ENCODE results near the gene TIMP2.
"Not testable (repeated sequence)": the region's sequence is repeated elsewhere in the genome, so short reads cannot be mapped to it uniquely, and the experiment has no call there.

The TIMP2 gene

GRCh38 chr17:78925234-78925633 lies at the start of gene TIMP2:
Gene TIMP2, minus strand, starts transcription at chr17:78925387. Its CDS starts 299 bp downstream, at chr17:78925088.
- peak; percentile 46 for DNase-seq (ENCODE audit: low read depth)

- no peak for DNase-seq (ENCODE audit: low read depth)
Measured at GRCh38 chr17:78973792-78974520, 48.8 kb upstream of the TIMP2 start.

- no peak for DNase-seq (ENCODE audit: low read depth)
Measured at GRCh38 chr17:78973196-78973595, 48.0 kb upstream of the TIMP2 start.

GRCh38 chr17:78972507-78973105 lies 47.4 kb upstream of the TIMP2 start:
- DNase-seq (ENCODE audit: low read depth) = no peak

GRCh38 chr17:78971756-78972506 lies 46.7 kb upstream of the TIMP2 start:
- no peak for DNase-seq (ENCODE audit: low read depth)

GRCh38 chr17:78970834-78971755 lies 45.9 kb upstream of the TIMP2 start:
- DNase-seq (ENCODE audit: low read depth) = peak; percentile 69

GRCh38 chr17:78969865-78970264 lies 44.7 kb upstream of the TIMP2 start:
- no peak for DNase-seq (ENCODE audit: low read depth)

- no peak for DNase-seq (ENCODE audit: low read depth)
Measured at GRCh38 chr17:78967782-78968362, 42.7 kb upstream of the TIMP2 start.

GRCh38 chr17:78966910-78967600 lies 41.9 kb upstream of the TIMP2 start:
- DNase-seq (ENCODE audit: low read depth) = no peak

- no peak for DNase-seq (ENCODE audit: low read depth)
Measured at GRCh38 chr17:78966123-78966813, 41.1 kb upstream of the TIMP2 start.

GRCh38 chr17:78965491-78965924 lies 40.3 kb upstream of the TIMP2 start:
- no peak for DNase-seq (ENCODE audit: low read depth)

- no peak for DNase-seq (ENCODE audit: low read depth)
Measured at GRCh38 chr17:78963378-78963777, 38.2 kb upstream of the TIMP2 start.

GRCh38 chr17:78962984-78963348 lies 37.8 kb upstream of the TIMP2 start:
- not testable (repeated sequence) for DNase-seq (ENCODE audit: low read depth)

GRCh38 chr17:78962345-78962983 lies 37.3 kb upstream of the TIMP2 start:
- DNase-seq (ENCODE audit: low read depth) = no peak

GRCh38 chr17:78961571-78961970 lies 36.4 kb upstream of the TIMP2 start:
- DNase-seq (ENCODE audit: low read depth) = no peak

GRCh38 chr17:78960928-78961327 lies 35.7 kb upstream of the TIMP2 start:
- DNase-seq (ENCODE audit: low read depth) = no peak

GRCh38 chr17:78959803-78960202 lies 34.6 kb upstream of the TIMP2 start:
- no peak for DNase-seq (ENCODE audit: low read depth)

- DNase-seq (ENCODE audit: low read depth) = no peak
Measured at GRCh38 chr17:78958641-78959127, 33.5 kb upstream of the TIMP2 start.

GRCh38 chr17:78957128-78957527 lies 31.9 kb upstream of the TIMP2 start:
- DNase-seq (ENCODE audit: low read depth) = no peak

GRCh38 chr17:78956254-78956653 lies 31.1 kb upstream of the TIMP2 start:
- no peak for DNase-seq (ENCODE audit: low read depth)
